Measurements from ENCODE around the gene TLR9.

The TLR9 gene

DNA sequence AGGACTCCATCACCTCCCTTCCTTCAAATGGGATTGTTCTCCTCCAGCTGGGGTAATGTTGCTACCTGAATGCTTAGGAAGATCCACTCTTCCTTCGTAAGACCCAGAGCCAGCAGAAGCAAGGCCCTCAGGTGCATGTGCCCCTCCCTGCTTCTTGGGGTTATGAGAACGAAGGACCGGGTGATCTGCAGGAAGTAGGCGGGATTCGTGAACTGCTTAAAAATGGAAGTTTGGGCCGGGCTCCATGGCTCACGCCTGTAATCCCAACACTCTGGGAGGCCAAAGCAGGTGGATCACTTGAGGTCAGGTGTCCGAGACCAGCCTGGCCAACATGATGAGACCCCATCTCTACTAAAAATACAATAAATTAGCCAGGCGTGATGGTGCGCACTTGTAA is 8.0 kb downstream of the TLR9 start:
- DNase-seq (ENCODE audit: low read depth in 2 of 2), result no peak

DNA sequence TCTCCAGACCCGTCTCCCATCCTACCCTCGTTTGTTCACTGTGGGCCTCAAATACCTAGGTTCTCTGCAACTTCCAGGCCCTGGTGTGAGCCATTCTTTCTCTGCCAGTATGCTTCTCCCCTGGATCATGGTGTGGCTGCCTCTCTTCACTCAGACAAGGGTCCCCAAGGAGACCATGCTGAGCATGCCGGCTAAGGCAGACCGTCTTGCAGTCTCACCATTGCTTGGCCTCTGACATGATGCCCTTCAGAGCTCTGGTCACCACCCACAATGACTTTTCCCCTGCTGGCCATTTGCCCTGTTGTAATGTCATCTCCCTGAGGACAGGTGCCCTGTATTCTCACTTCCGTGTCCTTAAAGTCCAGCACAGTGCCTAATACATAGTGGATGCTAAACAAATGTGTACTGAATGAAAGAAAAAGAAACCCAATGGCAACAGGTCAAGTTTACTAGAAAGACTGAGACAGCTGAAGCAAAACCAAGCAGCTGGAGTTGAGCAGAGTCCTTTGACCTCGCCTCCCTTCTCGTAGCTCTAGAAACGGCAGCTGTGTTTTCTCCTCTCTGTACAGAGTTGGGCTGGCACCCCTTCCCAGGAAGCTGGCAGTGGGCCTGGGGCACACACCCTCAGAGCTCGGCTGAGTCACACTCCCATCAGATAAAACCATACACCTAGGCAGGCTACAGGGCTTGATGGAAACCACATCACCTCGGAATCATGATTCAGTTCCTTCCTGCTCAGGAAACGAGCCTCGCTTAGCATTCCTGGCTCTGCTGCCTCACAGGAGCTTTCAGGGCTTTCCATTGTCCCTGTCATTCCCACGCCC is 8.6 kb downstream of the TLR9 start:
- no peak for DNase-seq (ENCODE audit: low read depth in 2 of 2)

DNA sequence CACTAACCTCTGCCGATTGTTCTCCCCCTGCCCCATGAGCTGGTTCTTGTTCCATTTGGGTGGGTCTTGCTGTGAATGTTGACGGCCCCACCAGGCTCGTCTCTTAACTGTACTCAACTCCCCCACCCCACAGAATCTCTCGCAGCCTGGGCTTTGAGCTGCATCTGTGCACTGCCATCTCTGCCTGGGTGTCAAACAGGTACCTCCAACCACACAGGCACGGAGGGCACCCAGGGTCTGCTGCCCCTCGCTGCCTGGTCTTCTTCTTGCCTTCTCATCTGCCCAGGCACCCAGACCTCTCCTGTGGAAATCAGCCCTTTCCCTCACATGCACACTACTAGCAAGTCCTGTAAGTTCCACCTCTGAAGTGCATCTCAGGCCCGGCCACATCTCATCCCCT is 10.1 kb downstream of the TLR9 start:
- no peak for DNase-seq (ENCODE audit: low read depth in 2 of 2)

DNA sequence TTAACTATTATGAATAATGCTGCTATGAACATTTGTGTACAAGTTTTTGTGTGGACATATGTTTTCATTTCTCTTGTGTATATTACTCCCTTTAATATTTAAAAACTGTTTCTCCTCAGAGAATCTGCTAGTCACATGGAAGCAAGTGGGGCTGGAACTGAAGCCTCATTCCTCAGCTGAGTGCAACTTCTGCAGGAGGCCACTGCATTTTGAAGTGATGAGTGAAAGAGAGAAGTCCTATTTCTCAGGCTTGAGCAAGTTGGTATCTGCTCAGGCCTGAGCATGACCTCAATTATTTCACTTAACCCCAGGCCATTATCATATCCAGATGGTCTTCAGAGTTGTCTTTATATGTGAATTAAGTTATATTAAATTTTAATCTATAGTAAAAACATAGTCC is 11.5 kb downstream of the TLR9 start:
- no peak for DNase-seq (ENCODE audit: low read depth in 2 of 2)

DNA sequence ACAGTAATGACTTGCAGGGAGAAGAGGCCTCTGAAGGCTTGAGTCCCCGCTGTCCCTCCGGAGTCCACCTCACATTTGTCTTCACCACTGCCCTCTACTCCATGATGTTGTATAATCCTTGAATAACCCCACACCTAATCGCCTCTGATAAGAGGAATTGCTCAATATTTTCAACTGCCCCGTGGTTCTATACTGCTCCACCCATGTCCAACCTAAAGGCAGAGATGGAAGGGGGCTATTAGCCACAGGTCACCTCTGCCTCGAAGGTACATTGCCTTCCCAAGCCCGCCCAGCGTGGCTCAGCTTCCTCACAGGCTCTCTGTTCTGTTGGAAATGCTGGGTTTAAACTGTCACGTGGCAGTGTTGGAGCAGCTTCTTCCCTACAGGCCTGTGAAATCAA is 12.4 kb downstream of the TLR9 start:
- DNase-seq (ENCODE audit: low read depth in 2 of 2), result no peak

- no peak for DNase-seq (ENCODE audit: low read depth in 2 of 2)
Observed at GRCh38 chr3:52211268-52211891, 14.1 kb downstream of the TLR9 start.

DNA sequence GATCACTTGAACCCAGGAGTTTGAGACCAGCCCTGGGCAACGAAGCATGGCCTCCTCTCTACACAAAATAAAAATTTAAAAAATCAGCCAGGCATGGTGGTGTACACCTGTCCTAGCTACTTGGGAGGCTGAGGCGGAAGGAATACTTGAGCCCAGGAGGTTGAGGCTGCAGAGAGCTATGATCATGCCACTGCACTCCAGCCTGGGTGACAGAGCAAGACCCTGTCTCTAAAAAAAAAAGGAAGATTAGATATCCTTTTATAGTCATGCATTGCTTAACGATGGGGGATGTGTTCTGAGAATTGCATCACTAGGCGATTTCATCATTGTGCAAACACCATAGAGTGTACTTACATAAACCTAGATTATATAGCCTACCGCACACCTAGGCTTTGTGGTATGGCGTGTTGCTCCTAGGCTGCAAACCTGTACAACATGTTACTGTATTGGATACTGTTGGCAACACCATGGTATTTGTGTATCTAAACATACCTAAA is 14.8 kb downstream of the TLR9 start:
- DNase-seq (ENCODE audit: low read depth in 2 of 2), result no peak

DNA sequence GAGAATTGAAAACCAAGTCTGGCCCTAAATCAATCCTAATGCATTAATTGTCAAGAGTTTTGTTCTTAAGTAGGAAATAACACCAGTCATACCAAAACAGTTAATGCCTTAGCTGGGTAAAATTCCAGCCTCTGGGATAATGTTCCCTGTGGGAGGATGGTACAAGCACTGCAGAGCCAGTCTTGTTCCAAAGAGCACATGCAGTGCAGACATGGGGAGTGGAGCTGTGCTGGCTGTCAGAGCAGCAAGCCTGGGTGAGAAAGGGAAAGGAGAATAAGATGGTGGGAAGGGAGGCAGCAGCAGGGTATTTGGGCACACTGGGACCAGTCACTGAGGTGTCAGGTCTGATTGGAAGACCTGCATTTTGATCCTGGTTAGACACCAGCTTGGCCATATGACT is 15.4 kb downstream of the TLR9 start:
- no peak for DNase-seq (ENCODE audit: low read depth in 2 of 2)

DNA sequence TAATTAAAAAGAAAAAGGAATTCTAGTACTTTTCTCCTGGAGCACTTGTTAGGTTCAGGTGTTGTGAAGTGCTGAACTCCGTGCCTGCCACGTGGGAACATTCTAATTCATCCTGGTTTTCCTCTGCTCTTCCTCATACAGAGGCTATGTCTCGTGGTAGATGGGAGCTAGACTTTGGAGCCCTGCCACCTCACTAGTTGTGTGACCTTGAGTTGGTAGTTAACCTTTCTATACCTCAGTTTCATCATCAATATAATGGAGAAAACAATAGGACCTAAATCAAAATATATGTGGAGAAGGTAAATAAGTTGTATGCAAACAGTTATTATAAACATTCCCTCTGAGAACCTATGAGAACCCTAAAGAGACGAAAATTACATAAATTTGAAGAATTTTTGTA is 16.9 kb downstream of the TLR9 start:
- DNase-seq (ENCODE audit: low read depth in 2 of 2), result no peak

- no peak for DNase-seq (ENCODE audit: low read depth in 2 of 2)
Observed at GRCh38 chr3:52205727-52206372, 19.6 kb downstream of the TLR9 start.

DNA sequence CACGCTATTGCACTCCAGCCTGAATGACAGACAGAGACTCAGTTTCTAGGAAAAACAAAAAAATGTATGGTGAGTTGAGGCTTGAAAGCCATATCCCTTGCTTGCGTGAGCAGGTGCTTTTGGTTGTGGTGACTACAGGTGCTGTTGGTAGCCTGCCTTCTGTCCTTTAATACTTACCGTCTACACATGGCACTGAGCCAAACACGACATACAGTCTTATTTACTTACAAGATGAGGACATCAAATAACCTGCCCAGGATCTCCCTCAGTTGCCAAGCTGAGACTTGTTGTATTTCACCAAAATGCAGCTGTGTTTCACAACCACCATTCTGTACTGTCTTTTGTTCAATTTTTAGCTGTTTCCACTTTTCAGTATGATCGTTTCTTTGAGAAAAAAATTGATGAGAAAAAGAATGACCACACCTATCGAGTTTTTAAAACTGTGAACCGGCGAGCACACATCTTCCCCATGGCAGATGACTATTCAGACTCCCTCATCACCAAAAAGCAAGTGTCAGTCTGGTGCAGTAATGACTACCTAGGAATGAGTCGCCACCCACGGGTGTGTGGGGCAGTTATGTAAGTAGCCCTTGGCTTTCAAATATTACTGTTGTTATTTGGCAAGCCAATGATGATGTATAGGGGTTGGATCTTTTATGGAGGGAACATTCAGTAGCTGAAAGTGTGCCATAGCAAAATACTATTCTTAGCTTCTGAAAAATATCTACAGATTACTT is 20.9 kb downstream of the TLR9 start:
- no peak for DNase-seq (ENCODE audit: low read depth in 2 of 2)

DNA sequence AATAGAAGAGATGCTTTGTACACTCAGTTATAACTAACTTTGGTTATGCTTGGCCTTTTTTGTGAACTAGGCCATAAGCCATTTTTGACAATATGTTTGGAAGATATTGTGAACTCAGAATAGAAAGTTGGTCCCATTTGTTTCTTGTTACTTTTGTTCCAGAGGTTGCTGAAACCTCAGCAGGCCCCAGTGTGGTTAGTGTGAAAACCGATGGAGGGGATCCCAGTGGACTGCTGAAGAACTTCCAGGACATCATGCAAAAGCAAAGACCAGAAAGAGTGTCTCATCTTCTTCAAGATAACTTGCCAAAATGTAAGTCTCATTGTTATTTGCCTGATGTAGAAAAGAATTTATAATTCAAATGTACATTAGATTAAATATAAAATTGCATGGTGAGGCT is 21.7 kb downstream of the TLR9 start:
- DNase-seq (ENCODE audit: low read depth in 2 of 2), result no peak

DNA sequence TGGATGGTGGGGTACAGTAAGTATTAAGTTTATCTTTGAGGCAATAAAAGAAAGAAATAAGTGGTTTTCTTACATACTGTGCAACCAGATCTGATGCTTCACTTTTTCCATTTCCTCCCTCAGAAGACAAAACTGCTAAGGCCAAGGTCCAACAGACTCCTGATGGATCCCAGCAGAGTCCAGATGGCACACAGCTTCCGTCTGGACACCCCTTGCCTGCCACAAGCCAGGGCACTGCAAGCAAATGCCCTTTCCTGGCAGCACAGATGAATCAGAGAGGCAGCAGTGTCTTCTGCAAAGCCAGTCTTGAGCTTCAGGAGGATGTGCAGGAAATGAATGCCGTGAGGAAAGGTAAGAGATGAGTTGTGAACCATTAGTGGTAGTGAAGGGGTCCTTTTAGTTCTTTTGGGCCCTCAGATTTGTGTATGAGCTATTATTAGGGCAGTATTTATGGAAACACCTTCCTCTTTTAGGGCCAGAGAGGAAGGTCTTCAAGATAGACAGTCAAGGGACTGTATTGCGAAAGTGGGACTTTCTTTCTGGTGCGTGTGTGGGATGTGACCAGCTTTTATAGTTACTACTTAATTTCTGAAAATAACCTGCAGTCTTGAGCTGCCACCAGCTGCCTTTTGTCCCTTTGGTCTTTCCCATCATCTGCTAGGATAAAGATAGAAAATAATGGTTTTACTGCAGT is 22.9 kb downstream of the TLR9 start:
- no peak for DNase-seq (ENCODE audit: low read depth in 2 of 2)

DNA sequence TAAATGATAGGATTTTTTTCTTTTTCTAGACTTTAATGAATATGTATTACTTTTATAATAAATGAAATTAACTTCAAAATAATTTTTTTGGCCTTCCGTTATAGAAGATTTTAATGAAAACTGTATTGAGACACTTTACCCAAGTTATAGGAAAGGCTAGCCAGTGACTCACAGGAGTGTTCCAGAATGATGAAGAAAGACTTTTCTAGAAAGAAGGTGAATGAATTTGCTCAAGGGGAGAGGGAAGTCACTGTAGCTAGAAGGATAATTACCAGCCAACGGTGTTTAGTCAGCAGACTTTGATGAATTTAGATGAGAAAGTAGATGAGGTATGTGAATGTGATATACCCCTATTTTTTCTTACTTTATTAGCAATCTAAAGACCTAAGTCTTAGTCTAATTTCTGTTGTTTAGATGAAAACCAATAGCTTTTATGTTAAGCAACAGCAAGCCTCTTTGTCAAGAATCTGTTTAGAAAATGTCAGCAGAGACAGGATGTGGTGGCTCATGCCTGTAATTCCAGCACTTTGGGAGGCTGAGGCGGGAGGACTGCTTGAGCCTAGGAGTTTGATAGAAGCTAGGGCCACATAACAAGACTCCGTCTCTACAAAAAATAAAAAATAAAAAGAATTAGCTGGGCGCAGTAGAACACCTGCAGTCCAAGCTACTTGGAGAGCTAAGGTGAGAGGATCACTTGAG is 24.3 kb downstream of the TLR9 start:
- DNase-seq (ENCODE audit: low read depth in 2 of 2), result no peak

GRCh38 chr3:52198643-52199608 is 26.5 kb downstream of the TLR9 start:
- DNase-seq (ENCODE audit: low read depth in 2 of 2), result no peak

DNA sequence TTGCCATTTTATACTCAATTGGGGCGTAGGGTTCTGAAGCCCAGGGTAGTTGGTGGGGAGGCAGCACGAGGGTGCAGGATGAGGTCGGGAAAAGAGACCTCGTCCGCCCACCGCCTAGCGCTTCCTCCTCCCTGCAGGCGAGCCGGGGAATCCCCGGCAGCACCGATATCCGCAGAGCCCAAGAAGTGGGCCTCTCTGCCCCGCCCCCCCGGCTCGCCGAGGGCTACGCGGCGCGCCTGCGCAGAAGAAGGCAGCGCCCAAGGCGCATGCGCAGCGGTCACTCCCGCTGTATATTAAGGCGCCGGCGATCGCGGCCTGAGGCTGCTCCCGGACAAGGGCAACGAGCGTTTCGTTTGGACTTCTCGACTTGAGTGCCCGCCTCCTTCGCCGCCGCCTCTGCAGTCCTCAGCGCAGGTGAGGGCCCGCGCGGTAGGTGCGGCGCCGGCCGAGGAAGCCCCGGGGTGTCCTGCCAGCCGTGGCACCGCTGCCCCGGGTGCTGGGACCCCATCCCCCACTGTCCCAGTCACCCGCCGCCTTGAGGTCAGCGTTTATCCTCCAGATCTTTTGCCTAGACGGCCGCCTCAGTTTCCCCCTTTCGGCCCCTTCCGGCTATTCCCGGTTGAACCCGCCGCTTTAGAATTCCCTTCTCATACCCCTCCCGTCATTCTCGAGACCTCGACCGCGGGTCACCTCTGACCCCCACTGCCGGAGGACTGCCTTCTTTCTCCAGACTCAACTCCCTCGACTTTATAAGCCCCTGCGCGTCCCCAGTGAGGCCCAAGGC is 27.4 kb downstream of the TLR9 start, which contains the start of gene ALAS1:
Gene ALAS1 (plus strand): TSS at position 319 of the 784 bp plus-strand sequence. CDS start 1,082 bp downstream, outside the sequence.
- peak; percentile 87 to 90 for DNase-seq (ENCODE audit: low read depth in 2 of 2)

GRCh38 chr3:52197499-52197841 is 28.0 kb downstream of the TLR9 start:
- DNase-seq (ENCODE audit: low read depth in 2 of 2), result no peak

- DNase-seq (ENCODE audit: low read depth in 2 of 2), result no peak
Observed at GRCh38 chr3:52196977-52197376, 28.5 kb downstream of the TLR9 start.

DNA sequence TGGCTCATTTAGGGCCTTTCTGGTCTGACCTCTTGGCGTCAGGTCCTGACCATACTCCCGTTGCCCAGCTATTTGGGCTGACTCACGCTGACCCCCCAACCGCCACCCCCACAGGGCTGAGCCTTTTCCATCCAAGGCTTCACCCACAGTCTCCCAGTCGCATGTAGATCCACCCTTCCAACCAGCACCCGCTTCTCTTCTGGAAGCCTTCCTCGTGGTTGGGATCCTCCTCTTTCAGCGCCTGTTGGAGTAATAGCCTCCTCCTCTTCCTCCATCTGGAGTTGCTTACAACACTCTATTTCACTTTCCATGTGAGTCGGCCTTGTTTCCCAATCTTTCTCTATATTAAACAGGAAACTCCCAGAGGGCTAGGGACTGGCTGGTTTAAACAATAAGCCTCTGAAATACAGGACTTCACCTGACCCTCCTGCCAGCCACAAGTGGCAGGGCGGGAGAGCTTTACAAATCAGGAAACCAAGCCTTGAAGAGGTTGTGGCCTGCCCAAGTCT is 29.6 kb downstream of the TLR9 start:
- DNase-seq (ENCODE audit: low read depth in 2 of 2), result no peak

Data from stimulated activated CD4-positive, alpha-beta T cell treated with anti-CD3 and anti-CD28 coated beads, Interleukin-1b, Interleukin-23, amount 100 ng/mL, for 1 hour (primary cell).